ENCODE data around the gene MMP1. TPM values are rescaled to one million over a fixed set of nuclear protein-coding genes. Genes with fewer than 3 reads are reported as not detected.

Gene MMP1
- total RNA-seq, 3 donors from 2014 or later (not counting 1 experiment from before 2014, with no cell fraction given) = not detected

GRCh38 chr11:102840018-102840417 lies 42.1 kb upstream of the MMP1 start:
- Histone ChIP-seq H3K9me3 (ENCODE audit: control insufficient read depth, insufficient read depth, low read length) (no peaks in the 10 kb centered on the region), H3K27me3 (ENCODE audit: control insufficient read depth, insufficient read depth, low read length) (no peaks in the 10 kb centered on the region), H3K27ac (ENCODE audit: low read length) (no peak overlapping the region), H3K4me3 (ENCODE audit: low read length) (no peak overlapping the region), H3K36me3 (ENCODE audit: control insufficient read depth, insufficient read depth, low read length) (no peaks in the 10 kb centered on the region), H3K4me1 (ENCODE audit: control insufficient read depth, insufficient read depth, low read length) (no peaks in the 10 kb centered on the region)
- no peak for DNase-seq
- Mint-ChIP-seq H3K4me3 (no peak overlapping the region), H3K27ac (no peak overlapping the region), H3K36me3 (no peaks in the 10 kb centered on the region), H3K9me3 (peaks cover 0 to 3% of the 10 kb centered on the region in 2 donors), H3K27me3 (ENCODE audit: low read depth in 2 of 2) (peaks cover 0 to 7% of the 10 kb centered on the region in 2 donors), H3K4me1 (no peaks in the 10 kb centered on the region)
- intact Hi-C loops (cut with micrococcal nuclease) = no loop called here
- TF ChIP-seq CTCF (IDR thresholded peaks at IDR 0.05) = no peak
- no peak for ATAC-seq
- WGBS (ENCODE audit: insufficient coverage) = 75% methylated on average over 5 of the region's 5 CpGs

- 88% methylated on average over 2 of the region's 2 CpGs for WGBS (ENCODE audit: insufficient coverage)
- no peak for ATAC-seq
- Mint-ChIP-seq H3K4me3 (no peak overlapping the region), H3K27me3 (ENCODE audit: low read depth in 2 of 2) (no peaks in the 10 kb centered on the region), H3K36me3 (no peaks in the 10 kb centered on the region), H3K4me1 (no peaks in the 10 kb centered on the region), H3K9me3 (peaks cover 0 to 3% of the 10 kb centered on the region in 2 donors), H3K27ac (no peak overlapping the region)
- H3K4me1 ChIP-seq (ENCODE audit: control insufficient read depth, insufficient read depth, low read length) = no peaks in the 10 kb centered on the region
- H3K27ac ChIP-seq (ENCODE audit: low read length) = no peak overlapping the region
- no peak for TF ChIP-seq CTCF (IDR thresholded peaks at IDR 0.05)
- H3K27me3 ChIP-seq (ENCODE audit: control insufficient read depth, insufficient read depth, low read length) = no peaks in the 10 kb centered on the region
- intact Hi-C loops (cut with micrococcal nuclease) = no loop called here
- no peaks in the 10 kb centered on the region for H3K36me3 ChIP-seq (ENCODE audit: control insufficient read depth, insufficient read depth, low read length)
- H3K4me3 ChIP-seq (ENCODE audit: low read length) = no peak overlapping the region
- DNase-seq = no peak
- no peaks in the 10 kb centered on the region for H3K9me3 ChIP-seq (ENCODE audit: control insufficient read depth, insufficient read depth, low read length)
These were observed 39.7 kb upstream of the MMP1 start for GRCh38 chr11:102837646-102838045.

- peaks cover 0 to 3% of the 10 kb centered on the region in 2 donors for H3K9me3 Mint-ChIP-seq
- no peaks in the 10 kb centered on the region for H3K36me3 Mint-ChIP-seq
- TF ChIP-seq CTCF (IDR thresholded peaks at IDR 0.05) = no peak
These were observed 39.2 kb upstream of the MMP1 start for GRCh38 chr11:102837156-102837555.

DNA sequence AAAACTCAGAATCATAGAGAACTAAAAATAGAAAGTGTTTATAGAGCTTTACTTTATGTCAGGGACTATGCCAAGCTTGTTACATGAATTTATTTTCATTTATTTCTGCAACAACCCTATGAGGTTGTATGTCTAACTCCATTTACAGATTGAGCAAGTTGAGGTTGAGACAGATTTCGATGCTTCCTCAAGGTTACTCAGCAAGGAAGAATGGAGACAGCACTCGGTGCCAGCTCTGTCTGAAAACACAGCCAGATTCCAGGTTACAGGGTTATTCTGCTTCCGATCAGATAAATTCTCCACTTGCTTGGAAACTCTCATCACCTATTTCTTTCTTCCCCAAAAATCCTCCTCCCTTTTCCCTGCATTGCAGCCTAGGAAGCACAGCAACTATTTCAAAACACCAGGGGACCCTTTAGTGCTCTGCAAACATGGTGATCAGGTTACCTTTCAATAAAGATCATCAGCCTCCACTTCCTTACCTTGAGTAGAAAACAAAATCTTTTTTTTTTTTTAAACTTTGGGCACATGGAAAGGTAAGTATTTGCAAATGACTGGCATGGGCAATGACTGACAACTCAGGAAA lies 38.4 kb upstream of the MMP1 start:
- Mint-ChIP-seq H3K4me3 (no peak overlapping the region), H3K27ac (no peak overlapping the region), H3K27me3 (ENCODE audit: low read depth in 2 of 2) (peaks cover 4 to 11% of the 10 kb centered on the region in 2 donors), H3K9me3 (peaks cover 0 to 3% of the 10 kb centered on the region in 2 donors), H3K36me3 (no peaks in the 10 kb centered on the region), H3K4me1 (no peaks in the 10 kb centered on the region)
- Histone ChIP-seq H3K36me3 (ENCODE audit: control insufficient read depth, insufficient read depth, low read length) (no peaks in the 10 kb centered on the region), H3K4me1 (ENCODE audit: control insufficient read depth, insufficient read depth, low read length) (no peaks in the 10 kb centered on the region), H3K4me3 (ENCODE audit: low read length) (no peak overlapping the region), H3K27ac (ENCODE audit: low read length) (no peak overlapping the region), H3K9me3 (ENCODE audit: control insufficient read depth, insufficient read depth, low read length) (no peaks in the 10 kb centered on the region), H3K27me3 (ENCODE audit: control insufficient read depth, insufficient read depth, low read length) (no peaks in the 10 kb centered on the region)
- no peak for DNase-seq
- 79% methylated on average over 3 of the region's 3 CpGs for WGBS (ENCODE audit: insufficient coverage)
- TF ChIP-seq CTCF (IDR thresholded peaks at IDR 0.05) = no peak
- intact Hi-C loops (cut with micrococcal nuclease) = no loop called here
- no peak for ATAC-seq

More at GRCh38 chr11:102837156-102837555, 39.2 kb upstream of the MMP1 start:
- H3K4me3 ChIP-seq (ENCODE audit: low read length) = no peak overlapping the region
- H3K27ac ChIP-seq (ENCODE audit: low read length) = no peak overlapping the region
- H3K27me3 ChIP-seq (ENCODE audit: control insufficient read depth, insufficient read depth, low read length) = no peaks in the 10 kb centered on the region
- H3K4me1 Mint-ChIP-seq = no peaks in the 10 kb centered on the region
- H3K27me3 Mint-ChIP-seq (ENCODE audit: low read depth in 2 of 2) = peaks cover 0 to 3% of the 10 kb centered on the region in 2 donors
- H3K36me3 ChIP-seq (ENCODE audit: control insufficient read depth, insufficient read depth, low read length) = no peaks in the 10 kb centered on the region
- DNase-seq (no peak), ATAC-seq (no peak)
- no peak overlapping the region for H3K27ac Mint-ChIP-seq
- H3K4me1 ChIP-seq (ENCODE audit: control insufficient read depth, insufficient read depth, low read length) = no peaks in the 10 kb centered on the region
- H3K9me3 ChIP-seq (ENCODE audit: control insufficient read depth, insufficient read depth, low read length) = no peaks in the 10 kb centered on the region
- WGBS (ENCODE audit: insufficient coverage) = 86% methylated on average over 1 of the region's 2 CpGs
- intact Hi-C loops (cut with micrococcal nuclease) = no loop called here
- H3K4me3 Mint-ChIP-seq = no peak overlapping the region
